ENCODE results near the gene MME. TPM values are rescaled to one million over a fixed set of nuclear protein-coding genes. Genes with fewer than 3 reads are reported as not detected.

MME gene
- total and polyA plus RNA-seq, 8 donors: under 0.01 to 49.4 (median 2.0) TPM; not detected in 1

DNA sequence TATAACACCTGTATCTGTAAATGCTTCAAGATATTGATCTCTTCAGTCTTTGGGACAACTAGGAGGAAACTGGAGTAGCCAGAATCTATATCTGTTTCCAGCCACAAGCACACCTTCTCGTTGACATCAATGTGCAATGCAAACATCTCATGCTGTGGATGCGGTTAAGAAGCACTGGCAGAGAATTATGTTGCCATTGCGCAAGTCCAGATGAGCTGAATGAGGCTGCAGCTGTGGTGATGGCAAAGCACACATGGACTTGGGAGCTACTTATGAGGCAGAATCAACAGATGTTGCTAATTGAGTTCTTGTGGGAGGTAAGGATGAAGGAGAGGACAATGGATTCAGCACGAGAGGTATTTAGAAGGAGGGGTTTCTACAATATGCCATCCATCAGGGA, 122.5 kb downstream of the MME start:
- no peak for DNase-seq
- H3K4me1 ChIP-seq: no peaks in the 10 kb centered on the region
- intact Hi-C loops (cut with DNase I; ENCODE audit: low total_unique reads): no loop called here
- H3K4me3 ChIP-seq: no peak overlapping the region
- H3K9me3 ChIP-seq: no peaks in the 10 kb centered on the region
- H3K36me3 ChIP-seq: no peaks in the 10 kb centered on the region
- no peak overlapping the region for H3K27ac ChIP-seq
- WGBS, 5 donors: 85 to 91% (median 88%) methylated on average over 4 of the region's 4 CpGs
- H3K27me3 ChIP-seq: no peaks in the 10 kb centered on the region
- TF ChIP-seq POLR2A (IDR thresholded peaks at IDR 0.05) (no peak), POLR2AphosphoS5 (IDR thresholded peaks at IDR 0.05) (no peak), CTCF (IDR thresholded peaks at IDR 0.05) (no peak), EP300 (IDR thresholded peaks at IDR 0.05) (no peak)

- no peak overlapping the region for H3K27ac ChIP-seq
- no peaks in the 10 kb centered on the region for H3K9me3 ChIP-seq
- no peaks in the 10 kb centered on the region for H3K4me1 ChIP-seq
- intact Hi-C loops (cut with DNase I; ENCODE audit: low total_unique reads): no loop called here
- no peak for DNase-seq
- no peaks in the 10 kb centered on the region for H3K27me3 ChIP-seq
- no peak for TF ChIP-seq CTCF (IDR thresholded peaks at IDR 0.05)
- TF ChIP-seq POLR2AphosphoS5 (IDR thresholded peaks at IDR 0.05): no peak
- no peak for TF ChIP-seq EP300 (IDR thresholded peaks at IDR 0.05)
- no peak for TF ChIP-seq POLR2A (IDR thresholded peaks at IDR 0.05)
- no peaks in the 10 kb centered on the region for H3K36me3 ChIP-seq
- no peak overlapping the region for H3K4me3 ChIP-seq
Observed at GRCh38 chr3:155204851-155205250, 124.7 kb downstream of the MME start.

DNA sequence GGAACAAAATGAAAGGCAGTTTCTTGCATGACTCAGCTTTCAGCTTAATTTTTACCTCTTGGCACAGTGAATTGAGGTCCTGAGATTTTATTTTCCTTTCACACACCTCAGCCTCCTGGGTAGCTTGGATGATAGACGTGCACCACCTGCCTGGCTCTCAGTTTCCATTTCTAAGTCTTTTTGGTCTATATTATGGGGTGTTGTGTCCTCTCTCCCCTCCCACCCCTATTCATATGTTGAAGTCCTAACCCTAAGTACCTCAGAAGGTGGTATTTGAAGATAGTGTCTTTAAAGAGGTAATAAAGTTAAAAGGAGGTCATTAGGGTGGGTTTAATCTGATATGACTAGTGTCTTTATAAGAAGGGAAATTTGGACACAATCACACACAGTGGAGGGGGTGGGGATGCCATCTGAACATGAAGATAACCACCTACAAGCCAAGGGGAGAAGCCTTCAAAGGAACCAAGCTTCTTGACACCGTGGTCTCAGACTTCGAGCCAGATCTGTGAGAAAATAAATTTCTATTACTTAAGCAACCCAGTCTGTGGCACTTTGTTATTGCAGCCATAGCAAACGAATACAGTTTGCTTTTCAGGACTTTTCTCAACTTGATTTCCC, 128.2 kb downstream of the MME start:
- WGBS, 5 donors: 71 to 79% (median 73%) methylated on average over 4 of the region's 4 CpGs
- Histone ChIP-seq H3K27ac (no peak overlapping the region), H3K9me3 (no peaks in the 10 kb centered on the region), H3K36me3 (no peaks in the 10 kb centered on the region), H3K4me3 (no peak overlapping the region), H3K27me3 (no peaks in the 10 kb centered on the region), H3K4me1 (no peaks in the 10 kb centered on the region)
- no peak for DNase-seq
- intact Hi-C loops (cut with DNase I; ENCODE audit: low total_unique reads): no loop called here
- TF ChIP-seq POLR2AphosphoS5 (IDR thresholded peaks at IDR 0.05) (no peak), EP300 (IDR thresholded peaks at IDR 0.05) (no peak), CTCF (IDR thresholded peaks at IDR 0.05) (no peak), POLR2A (IDR thresholded peaks at IDR 0.05) (no peak)

- Histone ChIP-seq H3K36me3 (no peaks in the 10 kb centered on the region), H3K27ac (no peak overlapping the region), H3K9me3 (no peaks in the 10 kb centered on the region), H3K27me3 (no peaks in the 10 kb centered on the region), H3K4me3 (no peak overlapping the region), H3K4me1 (no peaks in the 10 kb centered on the region)
- 85 to 96% (median 90%) methylated on average over 2 of the region's 2 CpGs for WGBS, 5 donors
- intact Hi-C loops (cut with DNase I; ENCODE audit: low total_unique reads): no loop called here
- TF ChIP-seq CTCF (IDR thresholded peaks at IDR 0.05) (no peak), EP300 (IDR thresholded peaks at IDR 0.05) (no peak), POLR2AphosphoS5 (IDR thresholded peaks at IDR 0.05) (no peak), POLR2A (IDR thresholded peaks at IDR 0.05) (no peak)
- no peak for DNase-seq
Observed at GRCh38 chr3:155210736-155211135, 130.6 kb downstream of the MME start.
